T-cell (primary cell): Measurements from ENCODE around the gene COG2. TPM values are rescaled to one million over a fixed set of nuclear protein-coding genes. Genes with fewer than 3 reads are reported as not detected.

Experiments used
- ATAC-seq, 4 experiments: fragments of 200-7000 bp in 3 of 4; fragments of 150-1000 bp in 1 of 4; cut with Tn5 transposase; replicated peaks in 1 of 4; 1 replicate in 3 of 4; 2 replicates in 1 of 4; pipeline ENCODE4 v1.10.0; 2021; ENCODE audit warnings: moderate library complexity in 3 of 4, mild to moderate bottlenecking in 2 of 4, moderate number of reproducible peaks in 1 of 4
- CTCF ChIA-PET, 2 donors: fragments of 300-600 bp; sonication (Branson Sonifier 250); formaldehyde crosslinking; loops; one replicate each; lab custom pipeline; 2022; ENCODE audit warnings: antibody characterized with exemption in 2 of 2; lab: Charles Lee
- POLR2A ChIA-PET, 2 donors: fragments of 300-600 bp; sonication (Branson Sonifier 250); formaldehyde crosslinking; loops; one replicate each; lab custom pipeline; 2022; ENCODE audit warnings: antibody characterized with exemption in 2 of 2; lab: Charles Lee
- DNase-seq, 35 experiments: peaks; one replicate each; pipeline versions ENCODE4 v3.0.0 to v3.0.0-alpha.2; 2013 to 2023
- H3K27ac ChIP-seq: one replicate; pipeline ENCODE4 v1.5.1; 2013; ENCODE audit warnings: low read length
- H3K27me3 ChIP-seq, 2 experiments: replicated peaks in 1 of 2; 1 replicate in 1 of 2; 2 replicates in 1 of 2; pipeline versions ENCODE4 v1.6.1 to v1.7.0; 2013; ENCODE audit warnings: low read length in 1 of 2, mixed read lengths in 1 of 2; ENCODE audit not compliant: control insufficient read depth in 2 of 2, insufficient read depth in 2 of 2; ENCODE audit errors: extremely low read depth in 1 of 2
- H3K36me3 ChIP-seq, 2 donors: 1 replicate in 1 of 2; 2 replicates in 1 of 2; pipeline versions ENCODE4 v1.6.1 to v1.7.0; 2013; ENCODE audit warnings: low read length in 1 of 2; ENCODE audit not compliant: control insufficient read depth in 2 of 2, insufficient read depth in 1 of 2; ENCODE audit errors: extremely low read depth in 1 of 2
- H3K4me1 ChIP-seq, 2 experiments: 1 replicate in 1 of 2; 2 replicates in 1 of 2; pipeline versions ENCODE4 v1.6.1 to v1.7.0; 2013; ENCODE audit warnings: low read length in 2 of 2, mixed read lengths in 1 of 2; ENCODE audit not compliant: insufficient read depth in 2 of 2, control insufficient read depth in 1 of 2; ENCODE audit errors: extremely low read depth in 1 of 2
- H3K4me3 ChIP-seq, 2 donors: 1 replicate in 1 of 2; 2 replicates in 1 of 2; pipeline versions ENCODE4 v1.5.1 to v1.7.0; 2013; ENCODE audit warnings: mild to moderate bottlenecking in 2 of 2, low read length in 1 of 2, moderate library complexity in 1 of 2; ENCODE audit not compliant: control insufficient read depth in 1 of 2; ENCODE audit errors: extremely low read depth in 1 of 2
- H3K9me3 ChIP-seq: 2 replicates; pipeline ENCODE4 v1.7.0; 2013
- H3K27ac Mint-ChIP-seq, 2 donors: one replicate each; pipeline ENCODE4 v1.8.0; 2020 to 2021; ENCODE audit warnings: mild to moderate bottlenecking in 2 of 2, mixed read lengths in 2 of 2
- H3K27me3 Mint-ChIP-seq, 2 donors: one replicate each; pipeline ENCODE4 v1.8.0; 2021 to 2022; ENCODE audit warnings: mixed read lengths in 2 of 2
- H3K36me3 Mint-ChIP-seq: one replicate; pipeline ENCODE4 v1.8.0; 2021; ENCODE audit warnings: mixed read lengths
- H3K4me1 Mint-ChIP-seq, 3 donors: one replicate each; pipeline ENCODE4 v1.8.0; 2020 to 2022; ENCODE audit warnings: mixed read lengths in 3 of 3, mild to moderate bottlenecking in 1 of 3
- H3K4me3 Mint-ChIP-seq, 3 donors: one replicate each; pipeline ENCODE4 v1.8.0; 2020 to 2022; ENCODE audit warnings: mild to moderate bottlenecking in 3 of 3, mixed read lengths in 3 of 3, moderate library complexity in 3 of 3
- H3K9me3 Mint-ChIP-seq, 3 donors: one replicate each; pipeline ENCODE4 v1.8.0; 2020 to 2022; ENCODE audit warnings: mixed read lengths in 3 of 3
- WGBS: methylation state at CpG from one replicate; pipeline ENCODE4 v1.1.5; 2013; ENCODE audit warnings: missing lambda C conversion rate; ENCODE audit not compliant: insufficient coverage; 5-methylcytosine and 5-hydroxymethylcytosine counted together
- total RNA-seq, 35 experiments: library from RNA in 6 of 35; stranded (reverse) in 6 of 35; fragments of 120-200 nt in 1 of 35; gene quantifications; one replicate each; pipeline versions ENCODE4 v1.2.1 to v1.2.4 and lab custom pipeline; 2013 to 2026

Gene COG2
- total RNA-seq, 5 donors from 2014 or later (not counting 1 experiment from before 2014, with no cell fraction given): 30.5 to 38.6 (median 37.1) TPM

- Mint-ChIP-seq H3K4me3 (no peak overlapping the region), H3K36me3 (no peaks in the 10 kb centered on the region), H3K27me3 (peaks cover 9 to 12% of the 10 kb centered on the region in 2 donors), H3K4me1 (peaks cover 0 to 2% (median 0%) of the 10 kb centered on the region in 3 donors), H3K27ac (no peak overlapping the region), H3K9me3 (no peaks in the 10 kb centered on the region)
- ChIA-PET CTCF (no interaction called here), POLR2A (no interaction called here)
- H3K27ac ChIP-seq: no peak overlapping the region
- H3K4me3 ChIP-seq: no peak overlapping the region
- H3K4me1 ChIP-seq: no peaks in the 10 kb centered on the region
- H3K27me3 ChIP-seq: peaks cover 0 to 20% of the 10 kb centered on the region in 2 experiments
- H3K9me3 ChIP-seq: no peaks in the 10 kb centered on the region
- no peak for DNase-seq
- ATAC-seq: no peak
- WGBS: 86% methylated on average over 12 of the region's 14 CpGs
- H3K36me3 ChIP-seq: no peaks in the 10 kb centered on the region
Observed at GRCh38 chr1:230702934-230703678, 60.8 kb downstream of the COG2 start.

- Mint-ChIP-seq H3K36me3 (no peaks in the 10 kb centered on the region), H3K9me3 (no peaks in the 10 kb centered on the region), H3K27ac (no peak overlapping the region), H3K4me1 (peaks cover 0 to 2% (median 0%) of the 10 kb centered on the region in 3 donors), H3K27me3 (peaks cover 13% of the 10 kb centered on the region in 2 donors), H3K4me3 (no peak overlapping the region)
- Histone ChIP-seq H3K27ac (no peak overlapping the region), H3K36me3 (no peaks in the 10 kb centered on the region), H3K4me1 (no peaks in the 10 kb centered on the region), H3K4me3 (no peak overlapping the region), H3K27me3 (peaks cover 0 to 16% of the 10 kb centered on the region in 2 experiments), H3K9me3 (no peaks in the 10 kb centered on the region)
- no peak for ATAC-seq
- DNase-seq: no peak
- ChIA-PET CTCF (no interaction called here), POLR2A (no interaction called here)
- 83% methylated on average over 4 of the region's 8 CpGs for WGBS
Observed at GRCh38 chr1:230703679-230704385, 61.6 kb downstream of the COG2 start.

DNA sequence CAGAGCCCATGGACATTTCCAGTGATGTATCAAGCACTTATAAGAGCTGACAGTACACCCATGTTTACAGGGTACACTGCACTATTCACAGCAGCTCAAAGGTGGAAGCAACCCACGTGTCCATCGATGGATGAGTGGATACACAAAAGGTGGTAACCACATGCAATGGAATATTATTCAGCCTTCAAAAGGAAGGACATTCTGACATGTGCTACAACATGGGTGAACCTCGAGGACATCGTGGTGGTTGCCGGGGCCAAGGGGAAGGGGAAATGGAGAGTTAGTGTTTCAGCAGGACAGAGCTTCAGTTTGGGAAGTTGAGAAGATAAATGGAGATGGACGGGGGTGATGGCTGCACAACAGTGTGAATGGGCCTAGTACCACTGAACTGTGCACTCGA lies 62.5 kb downstream of the COG2 start:
- peaks cover 0 to 2% (median 0%) of the 10 kb centered on the region in 3 donors for H3K4me1 Mint-ChIP-seq
- ChIA-PET POLR2A (no interaction called here), CTCF (no interaction called here)
- H3K4me1 ChIP-seq: no peaks in the 10 kb centered on the region
- no peaks in the 10 kb centered on the region for H3K9me3 ChIP-seq
- H3K9me3 Mint-ChIP-seq: no peaks in the 10 kb centered on the region
- H3K27me3 ChIP-seq: peaks cover 0 to 18% of the 10 kb centered on the region in 2 experiments
- no peak for DNase-seq
- no peaks in the 10 kb centered on the region for H3K36me3 Mint-ChIP-seq
- peaks cover 14 to 15% of the 10 kb centered on the region in 2 donors for H3K27me3 Mint-ChIP-seq
- H3K4me3 ChIP-seq: no peak overlapping the region
- no peak overlapping the region for H3K27ac Mint-ChIP-seq
- H3K36me3 ChIP-seq: no peaks in the 10 kb centered on the region
- ATAC-seq: no peak
- WGBS: 78% methylated on average over 5 of the region's 7 CpGs
- no peak overlapping the region for H3K27ac ChIP-seq
- H3K4me3 Mint-ChIP-seq: no peak overlapping the region

DNA sequence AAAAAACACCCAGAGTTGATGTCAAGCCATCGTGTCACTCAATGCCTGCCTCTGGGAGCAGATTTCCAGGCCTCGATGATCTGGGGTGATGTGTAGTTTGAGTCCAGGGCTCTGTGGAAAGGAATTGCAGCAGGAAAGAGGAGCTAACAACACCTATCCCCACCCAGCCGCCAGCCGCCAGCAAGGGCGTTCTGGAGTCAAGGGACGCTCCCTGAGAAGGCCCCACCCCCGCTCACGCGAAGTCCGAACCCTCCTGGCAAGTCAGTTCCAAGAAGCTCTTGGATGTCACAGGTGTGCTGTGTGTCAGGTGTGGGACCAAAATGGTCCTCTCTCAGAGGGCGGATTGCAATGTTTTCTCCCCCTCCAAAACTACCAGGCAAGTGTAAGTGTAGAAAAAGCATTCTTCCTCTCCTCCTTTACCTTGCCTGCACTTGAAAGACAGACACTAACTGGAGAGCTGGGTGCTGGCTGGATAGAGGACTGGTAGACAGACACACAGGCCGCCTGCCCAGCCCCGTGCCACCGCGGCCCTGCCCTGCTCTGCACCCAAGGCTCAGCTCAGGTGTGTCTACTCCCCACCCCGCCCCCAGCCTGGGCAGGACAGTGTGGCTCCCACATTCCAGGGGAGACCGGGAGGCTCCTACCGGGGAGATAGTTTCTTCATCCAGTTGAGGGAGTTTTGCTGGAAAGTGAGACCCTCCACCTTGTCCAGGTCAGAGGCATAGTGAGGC lies 63.2 kb downstream of the COG2 start:
- ATAC-seq (no peak), DNase-seq (no peak)
- H3K4me1 ChIP-seq: no peaks in the 10 kb centered on the region
- H3K27me3 ChIP-seq: peaks cover 0 to 18% of the 10 kb centered on the region in 2 experiments
- Mint-ChIP-seq H3K27me3 (peaks cover 10 to 14% of the 10 kb centered on the region in 2 donors), H3K27ac (no peak overlapping the region), H3K36me3 (no peaks in the 10 kb centered on the region), H3K4me1 (peaks cover 0 to 2% (median 0%) of the 10 kb centered on the region in 3 donors), H3K4me3 (no peak overlapping the region), H3K9me3 (no peaks in the 10 kb centered on the region)
- CTCF ChIA-PET: no interaction called here
- POLR2A ChIA-PET: no interaction called here
- no peak overlapping the region for H3K27ac ChIP-seq
- WGBS: 95% methylated on average over 2 of the region's 18 CpGs
- no peaks in the 10 kb centered on the region for H3K9me3 ChIP-seq
- H3K4me3 ChIP-seq: no peak overlapping the region
- H3K36me3 ChIP-seq: no peaks in the 10 kb centered on the region

DNA sequence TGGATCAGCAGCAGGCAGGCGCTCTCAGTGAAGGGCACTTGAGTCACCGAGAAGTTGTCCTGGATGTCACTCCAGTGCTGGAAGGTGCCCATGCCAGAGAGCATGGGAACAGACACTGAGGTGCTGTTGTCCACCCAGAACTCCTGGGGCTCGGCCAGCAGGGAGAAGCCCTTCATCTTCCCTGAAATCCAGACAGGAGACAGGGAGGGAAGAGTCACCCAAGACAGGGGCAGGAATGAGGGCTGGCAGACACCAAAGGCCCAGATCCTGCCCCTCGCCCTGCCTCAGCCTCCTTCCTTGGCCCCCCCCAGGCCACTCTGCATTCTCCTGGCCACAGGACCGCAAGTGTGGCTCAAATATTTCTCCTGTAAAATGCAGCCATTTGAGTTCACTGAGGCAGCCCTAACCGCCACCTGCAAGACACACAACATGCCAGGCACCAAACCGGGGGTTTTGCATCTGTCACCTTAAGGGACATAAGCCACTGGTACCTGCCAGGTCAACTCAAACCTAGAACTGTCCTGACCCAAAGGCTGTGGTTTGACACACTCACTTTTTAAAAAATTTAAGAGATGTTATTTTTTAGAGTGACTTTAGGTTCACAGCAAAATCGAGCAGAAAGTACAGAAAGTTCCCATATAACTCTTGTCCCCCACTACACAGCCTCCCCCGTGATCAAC lies 63.9 kb downstream of the COG2 start:
- Mint-ChIP-seq H3K36me3 (no peaks in the 10 kb centered on the region), H3K4me3 (no peak overlapping the region), H3K27me3 (peaks cover 10 to 14% of the 10 kb centered on the region in 2 donors), H3K4me1 (peaks cover 0 to 2% (median 0%) of the 10 kb centered on the region in 3 donors), H3K27ac (no peak overlapping the region), H3K9me3 (no peaks in the 10 kb centered on the region)
- WGBS: 86% methylated on average over 7 of the region's 9 CpGs
- H3K36me3 ChIP-seq: no peaks in the 10 kb centered on the region
- ChIA-PET CTCF (no interaction called here), POLR2A (no interaction called here)
- ATAC-seq (no peak), DNase-seq (no peak)
- no peak overlapping the region for H3K27ac ChIP-seq
- H3K4me1 ChIP-seq: no peaks in the 10 kb centered on the region
- no peaks in the 10 kb centered on the region for H3K9me3 ChIP-seq
- H3K4me3 ChIP-seq: no peak overlapping the region
- H3K27me3 ChIP-seq: peaks cover 0 to 14% of the 10 kb centered on the region in 2 experiments
